ENCODE measurements around the gene DAAM2.

DAAM2 gene

GRCh38 chr6:39819676-39820075, 27.5 kb downstream of the DAAM2 start:
- in situ Hi-C loops (cut with MboI; ENCODE audit: low pct_unique_long_range_greater_than_20kb, low sequenced_read_pairs, unreplicated experiment) = no loop called here
- DNase-seq (ENCODE audit: low spot score) = no peak
- no peak for TF ChIP-seq CTCF (IDR thresholded peaks at IDR 0.05; ENCODE audit: extremely low read depth, insufficient read depth, missing control alignments)

DNA sequence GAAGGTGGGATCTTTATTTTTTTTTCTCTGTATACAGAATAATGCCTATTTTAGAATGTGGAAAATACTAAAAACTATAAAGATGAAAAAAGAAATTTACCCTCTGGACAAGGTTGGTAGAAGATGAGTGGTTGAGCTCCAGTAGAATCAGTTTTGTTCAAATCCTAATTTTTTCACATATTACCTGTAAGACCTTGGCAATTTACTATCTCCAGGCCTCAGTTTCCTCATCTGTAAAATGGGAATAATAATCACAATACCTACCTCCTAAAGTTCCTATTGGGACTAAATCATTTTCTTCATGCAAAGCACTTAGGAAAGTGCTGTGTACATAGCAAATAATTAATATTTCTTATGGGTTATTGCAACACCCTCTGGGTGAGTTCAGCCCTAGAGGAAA, 28.4 kb downstream of the DAAM2 start:
- DNase-seq (ENCODE audit: low spot score) = no peak
- no peak for TF ChIP-seq CTCF (IDR thresholded peaks at IDR 0.05; ENCODE audit: extremely low read depth, insufficient read depth, missing control alignments)
- in situ Hi-C loops (cut with MboI; ENCODE audit: low pct_unique_long_range_greater_than_20kb, low sequenced_read_pairs, unreplicated experiment) = no loop called here

DNA sequence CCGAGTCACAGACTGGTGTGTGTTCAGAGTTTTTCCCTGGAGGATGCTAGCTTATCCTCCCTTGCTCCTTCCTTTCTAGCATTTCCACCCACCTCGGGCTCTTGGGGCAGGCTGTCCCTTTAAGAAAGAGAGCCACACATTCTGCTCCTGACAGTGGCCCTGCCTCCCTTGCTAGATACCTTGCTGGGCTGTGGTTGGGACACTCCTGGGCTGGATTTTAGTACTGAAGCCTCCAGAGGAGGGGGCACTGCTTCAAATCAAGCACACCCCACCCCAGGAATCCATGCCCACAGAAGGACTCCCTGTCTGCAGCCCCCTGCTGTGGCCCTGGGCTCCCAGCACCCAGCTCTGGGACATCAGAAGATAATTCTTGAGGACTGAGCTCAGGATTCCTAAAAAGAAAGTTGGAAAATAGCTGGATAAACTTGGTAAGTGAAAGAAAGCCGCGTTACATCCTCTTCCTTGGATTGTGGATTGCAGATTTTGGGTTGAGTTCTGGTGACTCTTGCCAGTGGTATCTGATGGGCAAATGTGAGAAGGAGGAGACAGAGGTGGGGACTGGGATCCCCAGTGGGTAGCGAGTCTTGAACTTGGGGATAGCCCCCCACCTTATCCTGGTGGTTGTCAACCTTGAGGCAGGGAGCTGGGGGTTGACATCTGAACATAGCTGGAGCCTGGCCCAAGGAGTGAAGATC, 29.0 kb downstream of the DAAM2 start:
- in situ Hi-C loops (cut with MboI; ENCODE audit: low pct_unique_long_range_greater_than_20kb, low sequenced_read_pairs, unreplicated experiment) = no loop called here
- TF ChIP-seq CTCF (IDR thresholded peaks at IDR 0.05; ENCODE audit: extremely low read depth, insufficient read depth, missing control alignments) = no peak
- DNase-seq (ENCODE audit: low spot score) = no peak

GRCh38 chr6:39821742-39822532, 29.8 kb downstream of the DAAM2 start:
- no peak for DNase-seq (ENCODE audit: low spot score)
- TF ChIP-seq CTCF (IDR thresholded peaks at IDR 0.05; ENCODE audit: extremely low read depth, insufficient read depth, missing control alignments) = no peak
- in situ Hi-C loops (cut with MboI; ENCODE audit: low pct_unique_long_range_greater_than_20kb, low sequenced_read_pairs, unreplicated experiment) = no loop called here

- no peak for DNase-seq (ENCODE audit: low spot score)
- TF ChIP-seq CTCF (IDR thresholded peaks at IDR 0.05; ENCODE audit: extremely low read depth, insufficient read depth, missing control alignments) = no peak
- in situ Hi-C loops (cut with MboI; ENCODE audit: low pct_unique_long_range_greater_than_20kb, low sequenced_read_pairs, unreplicated experiment) = no loop called here
These were observed 31.0 kb downstream of the DAAM2 start for GRCh38 chr6:39822846-39823815.
